ENCODE results near the gene SPRING1. TPM values are rescaled to one million over a fixed set of nuclear protein-coding genes. Genes with fewer than 3 reads are reported as not detected.

The SPRING1 gene
- total RNA-seq, 2 donors from 2014 or later, result 24.1 to 27.4 TPM

GRCh38 chr12:116712458-116713303 is 25.2 kb downstream of the SPRING1 start:
- DNase-seq (no peak), ATAC-seq (replicated peaks in 1 of 2) (no peak)
- Mint-ChIP-seq H3K36me3 (ENCODE audit: insufficient read depth in 2 of 2) (peaks cover 0 to 2% of the 10 kb centered on the region in 2 donors), H3K9me3 (no peaks in the 10 kb centered on the region), H3K4me1 (ENCODE audit: low read depth) (peaks cover 11% of the 10 kb centered on the region), H3K27me3 (ENCODE audit: low read depth) (peaks cover 20% of the 10 kb centered on the region), H3K27ac (peak overlapping the region; percentile 36), H3K4me3 (no peak overlapping the region)

GRCh38 chr12:116710370-116711150 is 27.3 kb downstream of the SPRING1 start:
- peaks cover 20% of the 10 kb centered on the region for H3K27me3 Mint-ChIP-seq (ENCODE audit: low read depth)
- DNase-seq (no peak), ATAC-seq (replicated peaks in 1 of 2) (no peak)
- H3K4me3 Mint-ChIP-seq, result no peak overlapping the region
- H3K4me1 Mint-ChIP-seq (ENCODE audit: low read depth), result peaks cover 11% of the 10 kb centered on the region
- H3K9me3 Mint-ChIP-seq, result no peaks in the 10 kb centered on the region
- H3K36me3 Mint-ChIP-seq (ENCODE audit: insufficient read depth in 2 of 2), result no peaks in the 10 kb centered on the region
- no peak overlapping the region for H3K27ac Mint-ChIP-seq

- H3K27ac Mint-ChIP-seq, result no peak overlapping the region
- H3K36me3 Mint-ChIP-seq (ENCODE audit: insufficient read depth in 2 of 2), result no peaks in the 10 kb centered on the region
- ATAC-seq (replicated peaks in 1 of 2) (no peak), DNase-seq (no peak)
- H3K9me3 Mint-ChIP-seq, result no peaks in the 10 kb centered on the region
- H3K27me3 Mint-ChIP-seq (ENCODE audit: low read depth), result peaks cover 20% of the 10 kb centered on the region
- H3K4me3 Mint-ChIP-seq, result no peak overlapping the region
- peaks cover 11% of the 10 kb centered on the region for H3K4me1 Mint-ChIP-seq (ENCODE audit: low read depth)
Observed at GRCh38 chr12:116709768-116710167, 28.1 kb downstream of the SPRING1 start.

- ATAC-seq (replicated peaks in 1 of 2) (peak; percentile 80 to 83), DNase-seq (peak; percentile 41 to 56)
- Mint-ChIP-seq H3K27ac (no peak overlapping the region), H3K9me3 (no peaks in the 10 kb centered on the region), H3K27me3 (ENCODE audit: low read depth) (peaks cover 20% of the 10 kb centered on the region), H3K36me3 (ENCODE audit: insufficient read depth in 2 of 2) (no peaks in the 10 kb centered on the region), H3K4me1 (ENCODE audit: low read depth) (peaks cover 11% of the 10 kb centered on the region), H3K4me3 (peak overlapping the region; percentile 68 to 76)
Observed at GRCh38 chr12:116708826-116709756, 28.8 kb downstream of the SPRING1 start.

- no peak overlapping the region for H3K4me3 Mint-ChIP-seq
Observed at GRCh38 chr12:116707751-116708150, 30.1 kb downstream of the SPRING1 start.

GRCh38 chr12:116703214-116703795 is 34.6 kb downstream of the SPRING1 start:
- DNase-seq, result peak; percentile 60 to 66

More at GRCh38 chr12:116707751-116708150, 30.1 kb downstream of the SPRING1 start:
- H3K27ac Mint-ChIP-seq, result no peak overlapping the region
- H3K36me3 Mint-ChIP-seq (ENCODE audit: insufficient read depth in 2 of 2), result no peaks in the 10 kb centered on the region
- ATAC-seq (replicated peaks in 1 of 2) (no peak), DNase-seq (no peak)
- H3K4me1 Mint-ChIP-seq (ENCODE audit: low read depth), result peaks cover 16% of the 10 kb centered on the region
- H3K27me3 Mint-ChIP-seq (ENCODE audit: low read depth), result peaks cover 20% of the 10 kb centered on the region
- no peaks in the 10 kb centered on the region for H3K9me3 Mint-ChIP-seq

GRCh38 chr12:116701432-116701831 is 36.4 kb downstream of the SPRING1 start:
- ATAC-seq (replicated peaks in 1 of 2) (no peak), DNase-seq (no peak)
- Mint-ChIP-seq H3K4me3 (no peak overlapping the region), H3K4me1 (ENCODE audit: low read depth) (peaks cover 5% of the 10 kb centered on the region), H3K9me3 (no peaks in the 10 kb centered on the region), H3K27ac (no peak overlapping the region), H3K36me3 (ENCODE audit: insufficient read depth in 2 of 2) (no peaks in the 10 kb centered on the region), H3K27me3 (ENCODE audit: low read depth) (peaks cover 3% of the 10 kb centered on the region)

More at GRCh38 chr12:116703214-116703795, 34.6 kb downstream of the SPRING1 start:
- no peaks in the 10 kb centered on the region for H3K9me3 Mint-ChIP-seq
- H3K4me1 Mint-ChIP-seq (ENCODE audit: low read depth), result peaks cover 6% of the 10 kb centered on the region
- no peak overlapping the region for H3K27ac Mint-ChIP-seq
- H3K27me3 Mint-ChIP-seq (ENCODE audit: low read depth), result peaks cover under 1% of the 10 kb centered on the region
- no peak overlapping the region for H3K4me3 Mint-ChIP-seq
- ATAC-seq (replicated peaks in 1 of 2), result peak; percentile 60 to 64
- no peaks in the 10 kb centered on the region for H3K36me3 Mint-ChIP-seq (ENCODE audit: insufficient read depth in 2 of 2)

- ATAC-seq (replicated peaks in 1 of 2), result no peak
- H3K27ac Mint-ChIP-seq, result no peak overlapping the region
- DNase-seq, result no peak
- no peaks in the 10 kb centered on the region for H3K9me3 Mint-ChIP-seq
- peaks cover 13% of the 10 kb centered on the region for H3K27me3 Mint-ChIP-seq (ENCODE audit: low read depth)
- H3K36me3 Mint-ChIP-seq (ENCODE audit: insufficient read depth in 2 of 2), result no peaks in the 10 kb centered on the region
- no peak overlapping the region for H3K4me3 Mint-ChIP-seq
- H3K4me1 Mint-ChIP-seq (ENCODE audit: low read depth), result peaks cover 7% of the 10 kb centered on the region
Observed at GRCh38 chr12:116700066-116700465, 37.8 kb downstream of the SPRING1 start.

- no peak overlapping the region for H3K27ac Mint-ChIP-seq
- DNase-seq (no peak), ATAC-seq (replicated peaks in 1 of 2) (no peak)
- no peak overlapping the region for H3K4me3 Mint-ChIP-seq
- peaks cover 12% of the 10 kb centered on the region for H3K4me1 Mint-ChIP-seq (ENCODE audit: low read depth)
- H3K36me3 Mint-ChIP-seq (ENCODE audit: insufficient read depth in 2 of 2), result no peaks in the 10 kb centered on the region
- peaks cover 28% of the 10 kb centered on the region for H3K27me3 Mint-ChIP-seq (ENCODE audit: low read depth)
- H3K9me3 Mint-ChIP-seq, result no peaks in the 10 kb centered on the region
Observed at GRCh38 chr12:116698554-116699075, 39.3 kb downstream of the SPRING1 start.

- no peak for DNase-seq
- Mint-ChIP-seq H3K4me1 (ENCODE audit: low read depth) (peaks cover 8% of the 10 kb centered on the region), H3K36me3 (ENCODE audit: insufficient read depth in 2 of 2) (no peaks in the 10 kb centered on the region), H3K4me3 (no peak overlapping the region), H3K9me3 (no peaks in the 10 kb centered on the region), H3K27ac (no peak overlapping the region), H3K27me3 (ENCODE audit: low read depth) (peaks cover 33% of the 10 kb centered on the region)
- ATAC-seq (replicated peaks in 1 of 2), result no peak
Observed at GRCh38 chr12:116698116-116698515, 39.8 kb downstream of the SPRING1 start.

- Mint-ChIP-seq H3K9me3 (no peaks in the 10 kb centered on the region), H3K4me1 (ENCODE audit: low read depth) (peaks cover 11% of the 10 kb centered on the region), H3K4me3 (no peak overlapping the region), H3K27me3 (ENCODE audit: low read depth) (peaks cover 37% of the 10 kb centered on the region), H3K27ac (no peak overlapping the region), H3K36me3 (ENCODE audit: insufficient read depth in 2 of 2) (no peaks in the 10 kb centered on the region)
- ATAC-seq (replicated peaks in 1 of 2) (no peak), DNase-seq (no peak)
Observed at GRCh38 chr12:116697716-116698115, 40.2 kb downstream of the SPRING1 start.

- ATAC-seq (replicated peaks in 1 of 2) (peak in 1 of 2 donors; percentile 50), DNase-seq (peak in 1 of 2 donors; percentile 13)
- Mint-ChIP-seq H3K4me3 (no peak overlapping the region), H3K9me3 (no peaks in the 10 kb centered on the region), H3K27ac (no peak overlapping the region), H3K4me1 (ENCODE audit: low read depth) (peaks cover 12% of the 10 kb centered on the region), H3K27me3 (ENCODE audit: low read depth) (peaks cover 41% of the 10 kb centered on the region), H3K36me3 (ENCODE audit: insufficient read depth in 2 of 2) (no peaks in the 10 kb centered on the region)
Observed at GRCh38 chr12:116697305-116697704, 40.6 kb downstream of the SPRING1 start.
